Ectodermal cell (in vitro differentiated cells): ENCODE results near the gene LPAR3.
"Not testable (repeated sequence)": the region's sequence is repeated elsewhere in the genome, so short reads cannot be mapped to it uniquely, and the experiment has no call there.

Experiments
- H3K27ac ChIP-seq: 2 replicates; pipeline ENCODE4 v1.7.0; 2013; ENCODE audit warnings: mild to moderate bottlenecking, low read depth, low read length; ENCODE audit not compliant: insufficient read depth, poor library complexity, severe bottlenecking
- H3K27me3 ChIP-seq: 2 replicates; pipeline ENCODE4 v1.7.0; 2013; ENCODE audit warnings: mild to moderate bottlenecking, low read length; ENCODE audit not compliant: insufficient read depth, control insufficient read depth, poor library complexity, severe bottlenecking
- H3K36me3 ChIP-seq: one replicate; pipeline ENCODE4 v1.7.0; 2013; ENCODE audit warnings: low read length; ENCODE audit not compliant: control insufficient read depth, insufficient read depth
- H3K4me1 ChIP-seq: one replicate; pipeline ENCODE4 v1.7.0; 2013; ENCODE audit warnings: low read length; ENCODE audit not compliant: control insufficient read depth, insufficient read depth
- H3K4me3 ChIP-seq: 2 replicates; pipeline ENCODE4 v1.7.0; 2013; ENCODE audit warnings: low read depth, low read length, control low read depth; ENCODE audit not compliant: insufficient read depth
- H3K9me3 ChIP-seq: 2 replicates; pipeline ENCODE4 v1.7.0; 2013; ENCODE audit warnings: mild to moderate bottlenecking, low read length, moderate library complexity; ENCODE audit not compliant: control insufficient read depth
- WGBS, 2 experiments: methylation state at CpG; one replicate each; pipeline ENCODE4 v1.1.7; 2013; ENCODE audit warnings: missing lambda C conversion rate in 2 of 2; 5-methylcytosine and 5-hydroxymethylcytosine counted together

Gene LPAR3

DNA sequence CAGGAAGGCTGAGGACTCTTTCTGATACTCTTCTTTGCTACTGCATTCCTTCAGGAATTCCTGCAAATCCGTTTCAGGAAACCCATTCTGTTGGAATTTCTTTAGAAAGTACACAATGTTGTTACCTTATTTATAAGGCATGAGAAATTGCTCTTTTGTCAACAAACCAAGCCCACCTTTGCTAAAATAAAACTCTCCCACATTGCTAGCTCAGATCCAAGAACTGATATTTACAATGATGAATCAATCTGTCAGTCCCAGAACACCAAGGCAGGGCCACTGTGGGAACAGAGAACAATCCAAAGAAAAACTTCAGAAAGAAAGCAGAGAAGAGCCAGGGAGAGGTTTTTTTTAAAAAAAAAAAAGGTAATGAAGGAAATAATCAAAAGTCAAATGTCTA lies 36.6 kb upstream of the LPAR3 start:
- H3K4me1 ChIP-seq = no peaks in the 10 kb centered on the region
- no peak overlapping the region for H3K27ac ChIP-seq
- no peak overlapping the region for H3K4me3 ChIP-seq
- WGBS, 2 experiments = 53% methylated on average over 1 of the region's 1 CpG; no CpG with 5 or more reads in 1 of the 2 experiments
- H3K27me3 ChIP-seq = no peaks in the 10 kb centered on the region
- no peaks in the 10 kb centered on the region for H3K36me3 ChIP-seq
- no peaks in the 10 kb centered on the region for H3K9me3 ChIP-seq

GRCh38 chr1:84928979-84929378 lies 36.0 kb upstream of the LPAR3 start:
- Histone ChIP-seq H3K4me1 (no peaks in the 10 kb centered on the region), H3K36me3 (no peaks in the 10 kb centered on the region), H3K9me3 (no peaks in the 10 kb centered on the region), H3K4me3 (no peak overlapping the region), H3K27ac (no peak overlapping the region), H3K27me3 (no peaks in the 10 kb centered on the region)
- 89 to 91% methylated on average over 3 to 4 of the region's 4 CpGs for WGBS, 2 experiments

GRCh38 chr1:84923317-84923716 lies 30.3 kb upstream of the LPAR3 start:
- WGBS, 2 experiments = 93 to 97% methylated on average over 3 of the region's 3 CpGs

GRCh38 chr1:84920159-84920558 lies 27.2 kb upstream of the LPAR3 start:
- Histone ChIP-seq H3K9me3 (no peaks in the 10 kb centered on the region), H3K36me3 (no peaks in the 10 kb centered on the region), H3K4me1 (no peaks in the 10 kb centered on the region), H3K4me3 (no peak overlapping the region), H3K27me3 (no peaks in the 10 kb centered on the region), H3K27ac (no peak overlapping the region)
- WGBS, 2 experiments = 90 to 100% methylated on average over 1 of the region's 1 CpG

More at GRCh38 chr1:84923317-84923716, 30.3 kb upstream of the LPAR3 start:
- Histone ChIP-seq H3K4me3 (no peak overlapping the region), H3K27ac (no peak overlapping the region), H3K27me3 (no peaks in the 10 kb centered on the region), H3K4me1 (no peaks in the 10 kb centered on the region), H3K9me3 (no peaks in the 10 kb centered on the region), H3K36me3 (no peaks in the 10 kb centered on the region)

GRCh38 chr1:84919461-84919970 lies 26.5 kb upstream of the LPAR3 start:
- H3K27ac ChIP-seq = no peak overlapping the region
- H3K9me3 ChIP-seq = no peaks in the 10 kb centered on the region
- no peak overlapping the region for H3K4me3 ChIP-seq
- WGBS, 2 experiments = 81% methylated on average over 4 of the region's 4 CpGs
- no peaks in the 10 kb centered on the region for H3K36me3 ChIP-seq
- H3K4me1 ChIP-seq = no peaks in the 10 kb centered on the region
- no peaks in the 10 kb centered on the region for H3K27me3 ChIP-seq

GRCh38 chr1:84918726-84919336 lies 25.8 kb upstream of the LPAR3 start:
- no peaks in the 10 kb centered on the region for H3K27me3 ChIP-seq
- H3K36me3 ChIP-seq = no peaks in the 10 kb centered on the region
- WGBS, 2 experiments = 94 to 98% methylated on average over 4 to 5 of the region's 5 CpGs
- no peaks in the 10 kb centered on the region for H3K4me1 ChIP-seq
- H3K4me3 ChIP-seq = no peak overlapping the region
- no peaks in the 10 kb centered on the region for H3K9me3 ChIP-seq
- no peak overlapping the region for H3K27ac ChIP-seq

GRCh38 chr1:84916897-84917296 lies 23.9 kb upstream of the LPAR3 start:
- H3K36me3 ChIP-seq = no peaks in the 10 kb centered on the region
- 60 to 66% methylated on average over 4 of the region's 4 CpGs for WGBS, 2 experiments

GRCh38 chr1:84913555-84913892 lies 20.5 kb upstream of the LPAR3 start:
- no peaks in the 10 kb centered on the region for H3K36me3 ChIP-seq
- H3K4me3 ChIP-seq = no peak overlapping the region
- H3K27ac ChIP-seq = no peak overlapping the region
- no peaks in the 10 kb centered on the region for H3K9me3 ChIP-seq
- H3K27me3 ChIP-seq = no peaks in the 10 kb centered on the region
- 90 to 96% methylated on average over 3 to 4 of the region's 4 CpGs for WGBS, 2 experiments
- no peaks in the 10 kb centered on the region for H3K4me1 ChIP-seq

More at GRCh38 chr1:84916897-84917296, 23.9 kb upstream of the LPAR3 start:
- Histone ChIP-seq H3K27me3 (no peaks in the 10 kb centered on the region), H3K9me3 (no peaks in the 10 kb centered on the region), H3K4me3 (no peak overlapping the region), H3K27ac (no peak overlapping the region), H3K4me1 (no peaks in the 10 kb centered on the region)

DNA sequence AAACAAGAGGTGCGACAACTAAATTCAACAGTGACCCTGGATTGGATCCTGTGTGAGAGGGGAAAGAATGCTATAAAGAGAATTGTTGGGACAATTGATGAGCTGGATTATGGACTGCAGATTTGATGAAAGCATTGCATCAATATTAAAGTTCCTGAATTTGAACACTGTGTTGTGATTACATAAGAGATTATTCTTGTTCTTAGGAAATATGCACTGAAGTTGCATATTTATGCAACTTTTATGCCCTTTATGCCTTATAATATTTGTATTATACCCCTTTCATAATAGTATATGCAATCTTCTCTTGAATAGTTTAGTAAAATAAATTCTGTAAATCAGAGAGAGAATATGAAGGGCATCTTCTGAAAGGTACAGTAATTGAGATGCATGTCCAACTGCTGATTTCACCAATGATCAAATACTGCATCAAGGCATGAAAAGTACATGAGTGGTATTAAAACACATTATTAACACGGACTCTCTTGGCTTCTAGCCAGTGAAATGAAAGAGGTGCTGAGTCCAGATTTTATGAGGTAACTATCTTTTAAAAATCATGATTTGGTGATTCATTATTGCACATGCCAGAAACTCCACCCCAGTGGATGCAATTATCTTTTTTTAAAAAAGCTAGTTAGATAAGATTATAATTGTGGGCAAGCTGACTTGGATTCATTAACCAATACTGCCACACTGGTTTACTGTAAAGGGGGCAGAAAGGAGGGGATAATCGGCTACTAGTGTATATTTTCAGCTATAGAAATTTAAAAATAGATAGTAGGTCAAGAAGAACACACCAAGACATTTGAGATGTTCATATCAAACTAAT lies 19.9 kb upstream of the LPAR3 start:
- Histone ChIP-seq H3K36me3 (no peaks in the 10 kb centered on the region), H3K4me3 (no peak overlapping the region)

DNA sequence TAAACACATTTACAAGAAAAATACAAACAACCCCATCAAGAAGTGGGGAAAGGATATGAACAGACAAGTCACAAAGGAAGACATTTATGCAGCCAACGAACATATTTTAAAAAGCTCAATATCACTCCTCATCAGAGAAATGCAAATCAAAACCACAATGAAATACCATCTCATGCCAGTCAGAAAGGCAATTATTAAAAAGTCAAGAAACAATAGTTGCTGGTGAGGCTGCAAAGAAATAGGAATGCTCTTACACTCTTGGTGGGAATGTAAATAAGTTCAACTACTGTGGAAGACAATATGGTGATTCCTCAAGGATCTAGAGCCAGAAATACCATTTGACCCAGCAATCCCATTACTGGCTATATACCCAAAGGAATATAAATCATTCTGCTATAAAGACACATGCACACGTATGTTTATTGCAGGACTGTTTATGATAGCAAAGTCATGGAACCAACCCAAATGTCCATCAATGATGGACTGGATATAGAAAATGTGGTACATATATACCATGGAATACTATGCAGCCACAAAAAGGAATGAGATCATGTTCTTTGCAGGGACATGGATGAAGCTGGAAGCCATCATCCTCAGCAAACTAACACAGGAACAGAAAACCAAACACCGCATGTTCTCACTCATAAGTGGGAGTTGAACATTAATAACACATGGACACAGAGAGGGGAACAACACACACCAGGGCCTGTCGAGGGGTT lies 15.9 kb upstream of the LPAR3 start:
- WGBS, 2 experiments = 82 to 88% methylated on average over 4 of the region's 4 CpGs
- H3K4me1 ChIP-seq, H3K27me3 ChIP-seq, H3K27ac ChIP-seq, H3K4me3 ChIP-seq, H3K9me3 ChIP-seq, H3K36me3 ChIP-seq: not testable (repeated sequence)

More for the DNA sequence above, 19.9 kb upstream of the LPAR3 start:
- H3K27ac ChIP-seq = no peak overlapping the region
- 89 to 93% methylated on average over 2 to 3 of the region's 3 CpGs for WGBS, 2 experiments
- no peaks in the 10 kb centered on the region for H3K4me1 ChIP-seq
- H3K27me3 ChIP-seq = no peaks in the 10 kb centered on the region
- no peaks in the 10 kb centered on the region for H3K9me3 ChIP-seq
